Mammary microvascular endothelial cell (primary cell): ENCODE data around the gene BANF2. TPM values are rescaled to one million over a fixed set of nuclear protein-coding genes. Genes with fewer than 3 reads are reported as not detected.

Experiments used
- total RNA-seq: library from RNA; depleted of rRNA; stranded (reverse); fragments of >200 nt; gene quantifications from 2 replicates; pipeline ENCODE4 v1.2.3, GENCODE V29; 2015

BANF2 gene
- not detected in 2 replicates for total RNA-seq

DNA sequence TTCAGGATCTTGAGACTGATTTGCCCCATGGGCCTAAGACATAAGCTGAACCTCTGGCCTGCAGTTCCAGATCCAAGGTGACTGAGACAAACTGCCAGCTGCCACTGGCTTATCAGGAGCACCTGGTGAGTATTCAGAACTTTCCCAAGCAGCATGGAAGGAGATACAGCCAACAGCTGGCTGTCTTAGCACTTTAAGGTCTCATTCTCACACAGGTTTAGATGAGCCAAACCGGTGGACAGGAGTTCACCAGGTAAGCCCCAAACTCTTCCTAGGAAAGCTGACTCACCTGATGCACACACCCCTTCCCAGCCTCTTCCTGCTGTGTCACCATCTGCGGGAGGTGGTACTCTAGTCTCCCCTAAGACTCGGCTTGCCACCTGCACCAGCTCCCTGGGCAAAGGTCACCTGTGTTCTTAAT lies at the start of gene BANF2:
Gene BANF2 (plus strand): TSS at position 36 of the 421 bp plus-strand sequence. CDS start 25,060 bp downstream, outside the sequence.

DNA sequence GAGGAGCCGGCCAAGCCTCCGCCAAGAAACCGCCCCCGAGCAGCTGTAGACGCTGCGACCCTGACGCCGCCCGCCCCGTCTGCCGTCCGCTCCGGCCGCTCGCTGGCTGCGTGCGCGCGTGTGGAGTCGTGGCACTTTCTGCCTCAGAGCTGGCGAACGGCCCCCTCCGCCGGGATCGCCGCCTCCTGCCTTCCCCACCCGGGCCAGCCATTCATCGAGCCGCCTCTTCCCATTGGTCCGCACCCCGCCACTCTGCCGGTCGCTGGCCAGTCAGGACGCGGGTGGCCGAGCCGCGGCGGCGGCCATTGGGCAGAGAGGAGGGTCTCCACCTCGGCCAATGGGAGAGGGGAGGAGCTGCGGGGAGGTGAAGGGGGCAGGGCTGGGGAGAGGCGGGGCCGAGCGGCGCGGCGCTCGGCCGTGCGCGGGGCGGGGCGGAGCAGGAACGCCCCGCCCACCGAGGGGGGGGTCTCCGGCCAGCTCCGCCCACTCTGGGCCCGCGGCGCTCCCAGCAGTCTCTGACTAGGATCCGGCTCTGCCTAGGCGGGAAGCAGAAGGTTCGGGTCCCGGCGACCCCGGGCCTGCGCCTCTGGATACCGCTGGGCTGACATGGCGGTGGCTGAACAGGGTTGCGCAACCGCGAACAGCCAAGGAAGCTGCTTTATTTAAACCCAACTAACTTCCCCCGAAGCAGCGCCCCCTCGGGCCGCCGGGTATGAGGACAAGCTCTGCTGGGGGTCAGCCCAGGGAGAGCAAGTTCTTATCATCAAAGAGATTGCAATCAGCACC lies 17.5 kb upstream of the BANF2 start, which contains the start of gene RRBP1:
Gene RRBP1 (minus strand): TSS at position 140 of the 786 bp plus-strand sequence. CDS start 21,735 bp downstream, outside the sequence.

Other genes starting within 250 kb of the BANF2 start
- gene BFSP1, start 168.6 kb upstream of the BANF2 start, total RNA-seq: 3.3 and 8.7 TPM in 2 replicates
- 256 and 268 TPM in 2 replicates for gene DSTN, start 129.9 kb upstream of the BANF2 start, total RNA-seq
- gene RRBP1, start 17.7 kb upstream of the BANF2 start, total RNA-seq: 96.1 and 97.3 TPM in 2 replicates